Breast epithelium (tissue), 4 donors: ENCODE results near the gene RHEB. TPM values are rescaled to one million over a fixed set of nuclear protein-coding genes. Genes with fewer than 3 reads are reported as not detected.

Experiments used
- DNase-seq, 2 donors: peaks; one replicate each; pipeline ENCODE4 v3.0.0-alpha.2; 2019; ENCODE audit warnings: low spot score in 2 of 2
- H3K27ac ChIP-seq, 2 donors: fragments of 200-600 bp; sonication (generic) in 1 of 2; one replicate each; pipeline ENCODE4 v1.5.1; 2016 to 2019; ENCODE audit warnings: mild to moderate bottlenecking in 1 of 2
- H3K27me3 ChIP-seq, 2 donors: fragments of 200-600 bp; sonication (generic) in 1 of 2; one replicate each; pipeline versions ENCODE4 v1.5.1 to v1.6.0; 2017 to 2019; ENCODE audit warnings: control low read depth in 1 of 2, mild to moderate bottlenecking in 1 of 2
- H3K36me3 ChIP-seq: fragments of 200-600 bp; one replicate; pipeline ENCODE4 v1.5.1; 2019
- H3K4me1 ChIP-seq, 2 donors: fragments of 200-600 bp; sonication (generic); one replicate each; pipeline ENCODE4 v1.5.1; 2016 to 2019; ENCODE audit warnings: control low read depth in 1 of 2
- H3K4me3 ChIP-seq, 3 donors: fragments of 200-600 bp; sonication (generic); 1 replicate in 2 of 3; 2 replicates in 1 of 3; pipeline ENCODE4 v1.5.1; 2016 to 2019; ENCODE audit warnings: mild to moderate bottlenecking in 3 of 3, moderate library complexity in 2 of 3
- H3K9me3 ChIP-seq, 2 donors: fragments of 200-600 bp; sonication (generic) in 1 of 2; one replicate each; pipeline ENCODE4 v1.5.1; 2016 to 2019; ENCODE audit warnings: control low read depth in 1 of 2
- CTCF ChIP-seq, 3 donors: fragments of 450-650 bp; IDR thresholded peaks; one replicate each; pipeline ENCODE4 v1.5.1; 2016 to 2017; ENCODE audit warnings: antibody characterized with exemption in 3 of 3, mild to moderate bottlenecking in 3 of 3, moderate library complexity in 3 of 3
- POLR2A ChIP-seq: fragments of 450-650 bp; IDR thresholded peaks from one replicate; pipeline ENCODE4 v1.6.1; 2016; ENCODE audit warnings: antibody characterized with exemption, mild to moderate bottlenecking, moderate library complexity
- POLR2AphosphoS5 ChIP-seq, 3 donors: sonication (generic); formaldehyde crosslinking; IDR thresholded peaks; one replicate each; pipeline ENCODE4 v1.6.1; 2017; ENCODE audit warnings: antibody characterized with exemption in 3 of 3
- intact Hi-C: fragments of 100-400 bp; cut with DNase I; formaldehyde crosslinking; loops from one replicate; pipeline ENCODE4 v1.15.1; 2023; ENCODE audit warnings: low total_unique reads
- total RNA-seq, 3 donors: library from RNA; depleted of rRNA; stranded (reverse); fragments of >200 nt; gene quantifications; one replicate each; pipeline ENCODE4 v1.1.0, GENCODE V29; 2016

RHEB gene
- total RNA-seq, 3 donors from 2014 or later = 89.3 to 99.3 (median 95.0) TPM

- no peak overlapping the region for H3K27ac ChIP-seq
- H3K9me3 ChIP-seq = no peaks in the 10 kb centered on the region
- no peaks in the 10 kb centered on the region for H3K27me3 ChIP-seq
- H3K36me3 ChIP-seq = no peaks in the 10 kb centered on the region
- DNase-seq = no peak
- no peaks in the 10 kb centered on the region for H3K4me1 ChIP-seq
- intact Hi-C loops = no loop called here
- TF ChIP-seq POLR2AphosphoS5 (IDR thresholded peaks at IDR 0.05) (no peak), CTCF (IDR thresholded peaks at IDR 0.05) (no peak), POLR2A (no peak)
- H3K4me3 ChIP-seq = no peak overlapping the region
These were observed 33.6 kb downstream of the RHEB start for GRCh38 chr7:151486074-151486473.

- TF ChIP-seq POLR2A = no peak
- TF ChIP-seq CTCF (IDR thresholded peaks at IDR 0.05) = no peak
- TF ChIP-seq POLR2AphosphoS5 (IDR thresholded peaks at IDR 0.05) = no peak
- intact Hi-C loops = no loop called here
- H3K4me1 ChIP-seq = no peaks in the 10 kb centered on the region
- no peaks in the 10 kb centered on the region for H3K36me3 ChIP-seq
- no peaks in the 10 kb centered on the region for H3K27me3 ChIP-seq
- no peaks in the 10 kb centered on the region for H3K9me3 ChIP-seq
- H3K27ac ChIP-seq = peak overlapping the region in 1 of 2 donors; percentile 16
- DNase-seq = no peak
- no peak overlapping the region for H3K4me3 ChIP-seq
These were observed 34.6 kb downstream of the RHEB start for GRCh38 chr7:151484971-151485707.

- Histone ChIP-seq H3K36me3 (no peaks in the 10 kb centered on the region), H3K4me1 (no peaks in the 10 kb centered on the region), H3K9me3 (no peaks in the 10 kb centered on the region), H3K4me3 (no peak overlapping the region), H3K27me3 (no peaks in the 10 kb centered on the region), H3K27ac (no peak overlapping the region)
- TF ChIP-seq POLR2AphosphoS5 (IDR thresholded peaks at IDR 0.05) (no peak), POLR2A (no peak), CTCF (IDR thresholded peaks at IDR 0.05) (no peak)
- intact Hi-C loops = no loop called here
- DNase-seq = no peak
These were observed 36.0 kb downstream of the RHEB start for GRCh38 chr7:151483711-151483983.

GRCh38 chr7:151482883-151483710 is 36.6 kb downstream of the RHEB start:
- H3K27ac ChIP-seq = no peak overlapping the region
- H3K4me1 ChIP-seq = no peaks in the 10 kb centered on the region
- intact Hi-C loops = no loop called here
- H3K36me3 ChIP-seq = no peaks in the 10 kb centered on the region
- TF ChIP-seq POLR2AphosphoS5 (IDR thresholded peaks at IDR 0.05) = no peak
- TF ChIP-seq CTCF (IDR thresholded peaks at IDR 0.05) = no peak
- no peak for TF ChIP-seq POLR2A
- no peaks in the 10 kb centered on the region for H3K27me3 ChIP-seq
- no peaks in the 10 kb centered on the region for H3K9me3 ChIP-seq
- DNase-seq = no peak
- H3K4me3 ChIP-seq = no peak overlapping the region
